ENCODE data around the gene MED29. TPM values are rescaled to one million over a fixed set of nuclear protein-coding genes. Genes with fewer than 3 reads are reported as not detected.
A peak's percentile ranks its signal among the peaks of the same experiment; 100 is the strongest.

Gene MED29
- total RNA-seq, 1 donor from 2014 or later: 37.8 TPM

- Histone ChIP-seq H3K36me3 (peaks cover 0 to 5% of the 10 kb centered on the region in 2 donors), H3K4me3 (no peak overlapping the region), H3K9me3 (no peaks in the 10 kb centered on the region), H3K4me1 (peaks cover 72% of the 10 kb centered on the region), H3K27ac (peak overlapping the region; percentile 22), H3K27me3 (no peaks in the 10 kb centered on the region)
- TF ChIP-seq CTCF (IDR thresholded peaks at IDR 0.05) (no peak), POLR2AphosphoS5 (IDR thresholded peaks at IDR 0.05; ENCODE audit: insufficient read depth in 1 of 2, low read depth in 1 of 2) (no peak), POLR2A (IDR thresholded peaks at IDR 0.05) (no peak)
- intact Hi-C loops (cut with DNase I): loop anchor here (1.0 kb wide), 1 partner anchor 46 kb away; no protein-coding TSS in a partner anchor
- DNase-seq (ENCODE audit: extremely low spot score in 2 of 2): no peak
Measured at GRCh38 chr19:39347332-39348164, 43.6 kb upstream of the MED29 start.

GRCh38 chr19:39349326-39349725 is 41.9 kb upstream of the MED29 start:
- intact Hi-C loops (cut with DNase I): no loop called here

GRCh38 chr19:39350156-39350555 is 41.0 kb upstream of the MED29 start:
- H3K4me1 ChIP-seq: peaks cover 60% of the 10 kb centered on the region
- H3K36me3 ChIP-seq: peaks cover 0 to 19% of the 10 kb centered on the region in 2 donors
- peak overlapping the region; percentile 19 for H3K27ac ChIP-seq

More at GRCh38 chr19:39349326-39349725, 41.9 kb upstream of the MED29 start:
- TF ChIP-seq POLR2A (IDR thresholded peaks at IDR 0.05) (no peak), CTCF (IDR thresholded peaks at IDR 0.05) (no peak)
- H3K4me1 ChIP-seq: peaks cover 67% of the 10 kb centered on the region
- peaks cover 0 to 14% of the 10 kb centered on the region in 2 donors for H3K36me3 ChIP-seq
- H3K27me3 ChIP-seq: no peaks in the 10 kb centered on the region
- no peak overlapping the region for H3K27ac ChIP-seq
- H3K4me3 ChIP-seq: no peak overlapping the region
- DNase-seq (ENCODE audit: extremely low spot score in 2 of 2): no peak
- H3K9me3 ChIP-seq: no peaks in the 10 kb centered on the region

GRCh38 chr19:39351537-39352064 is 39.6 kb upstream of the MED29 start:
- Histone ChIP-seq H3K27ac (peak overlapping the region; percentile 22), H3K4me3 (no peak overlapping the region), H3K9me3 (no peaks in the 10 kb centered on the region), H3K4me1 (peaks cover 45% of the 10 kb centered on the region), H3K36me3 (peaks cover 0 to 26% of the 10 kb centered on the region in 2 donors), H3K27me3 (no peaks in the 10 kb centered on the region)
- no peak for TF ChIP-seq POLR2AphosphoS5 (IDR thresholded peaks at IDR 0.05; ENCODE audit: insufficient read depth in 1 of 2, low read depth in 1 of 2)
- TF ChIP-seq CTCF (IDR thresholded peaks at IDR 0.05): no peak
- TF ChIP-seq POLR2A (IDR thresholded peaks at IDR 0.05): no peak
- intact Hi-C loops (cut with DNase I): no loop called here
- no peak for DNase-seq (ENCODE audit: extremely low spot score in 2 of 2)

More at GRCh38 chr19:39350156-39350555, 41.0 kb upstream of the MED29 start:
- TF ChIP-seq CTCF (IDR thresholded peaks at IDR 0.05) (no peak), POLR2A (IDR thresholded peaks at IDR 0.05) (no peak), POLR2AphosphoS5 (IDR thresholded peaks at IDR 0.05; ENCODE audit: insufficient read depth in 1 of 2, low read depth in 1 of 2) (no peak)
- Histone ChIP-seq H3K9me3 (no peaks in the 10 kb centered on the region), H3K27me3 (no peaks in the 10 kb centered on the region), H3K4me3 (no peak overlapping the region)
- intact Hi-C loops (cut with DNase I): no loop called here
- no peak for DNase-seq (ENCODE audit: extremely low spot score in 2 of 2)
